ENCODE results near the gene ELSPBP1. TPM values are rescaled to one million over a fixed set of nuclear protein-coding genes. Genes with fewer than 3 reads are reported as not detected.

ELSPBP1 gene
- total RNA-seq, 1 experiment from 2014 or later, result not detected

GRCh38 chr19:48060381-48060780 is 65.9 kb downstream of the ELSPBP1 start (continued):
- TF ChIP-seq ZNF317 (CRISPR knock-in tag; IDR thresholded peaks at IDR 0.05; ENCODE audit: borderline replicate concordance, low read depth), result no peak
- TF ChIP-seq JAZF1 (CRISPR knock-in tag; IDR thresholded peaks at IDR 0.05), result no peak
- no peak for TF ChIP-seq ELF4 (CRISPR knock-in tag; IDR thresholded peaks at IDR 0.05; ENCODE audit: low read depth)
- TF ChIP-seq, protein P1, sequence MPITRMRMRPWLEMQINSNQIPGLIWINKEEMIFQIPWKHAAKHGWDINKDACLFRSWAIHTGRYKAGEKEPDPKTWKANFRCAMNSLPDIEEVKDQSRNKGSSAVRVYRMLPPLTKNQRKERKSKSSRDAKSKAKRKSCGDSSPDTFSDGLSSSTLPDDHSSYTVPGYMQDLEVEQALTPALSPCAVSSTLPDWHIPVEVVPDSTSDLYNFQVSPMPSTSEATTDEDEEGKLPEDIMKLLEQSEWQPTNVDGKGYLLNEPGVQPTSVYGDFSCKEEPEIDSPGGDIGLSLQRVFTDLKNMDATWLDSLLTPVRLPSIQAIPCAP (CRISPR knock-in tag; IDR thresholded peaks at IDR 0.05), result no peak
- TF ChIP-seq TEAD4 (CRISPR knock-in tag; IDR thresholded peaks at IDR 0.05), result no peak
- TF ChIP-seq, protein P2, sequence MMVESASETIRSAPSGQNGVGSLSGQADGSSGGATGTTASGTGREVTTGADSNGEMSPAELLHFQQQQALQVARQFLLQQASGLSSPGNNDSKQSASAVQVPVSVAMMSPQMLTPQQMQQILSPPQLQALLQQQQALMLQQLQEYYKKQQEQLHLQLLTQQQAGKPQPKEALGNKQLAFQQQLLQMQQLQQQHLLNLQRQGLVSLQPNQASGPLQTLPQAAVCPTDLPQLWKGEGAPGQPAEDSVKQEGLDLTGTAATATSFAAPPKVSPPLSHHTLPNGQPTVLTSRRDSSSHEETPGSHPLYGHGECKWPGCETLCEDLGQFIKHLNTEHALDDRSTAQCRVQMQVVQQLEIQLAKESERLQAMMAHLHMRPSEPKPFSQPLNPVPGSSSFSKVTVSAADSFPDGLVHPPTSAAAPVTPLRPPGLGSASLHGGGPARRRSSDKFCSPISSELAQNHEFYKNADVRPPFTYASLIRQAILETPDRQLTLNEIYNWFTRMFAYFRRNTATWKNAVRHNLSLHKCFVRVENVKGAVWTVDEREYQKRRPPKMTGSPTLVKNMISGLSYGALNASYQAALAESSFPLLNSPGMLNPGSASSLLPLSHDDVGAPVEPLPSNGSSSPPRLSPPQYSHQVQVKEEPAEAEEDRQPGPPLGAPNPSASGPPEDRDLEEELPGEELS (CRISPR knock-in tag; IDR thresholded peaks at IDR 0.05), result no peak
- TF ChIP-seq GABPB1 (CRISPR knock-in tag; IDR thresholded peaks at IDR 0.05), result no peak
- no peak for TF ChIP-seq ARID4B (CRISPR knock-in tag; IDR thresholded peaks at IDR 0.05; ENCODE audit: borderline replicate concordance)
- no peak for TF ChIP-seq ZNF512 (CRISPR knock-in tag; IDR thresholded peaks at IDR 0.05; ENCODE audit: borderline replicate concordance)

GRCh38 chr19:48061401-48062344 is 67.2 kb downstream of the ELSPBP1 start:
- Mint-ChIP-seq H3K4me1 (peaks cover 35% of the 10 kb centered on the region), H3K4me3 (peak overlapping the region; percentile 46), H3K36me3 (peaks cover 7% of the 10 kb centered on the region; the same call in 1 of the 2 replicates), H3K27me3 (ENCODE audit: low read depth) (peaks cover 4% of the 10 kb centered on the region; the same call in 1 of the 2 replicates), H3K9me3 (peaks cover 7% of the 10 kb centered on the region), H3K27ac (peak overlapping the region; percentile 79)
- ChIA-PET CTCF (interaction anchor here (0.6 to 1.8 kb wide), 11 partner anchors 8 to 272 kb away, joined by 3 to 12 read pairs (median 3); partner anchors contain the start of gene PLA2G4C), POLR2A (no interaction called here)
- ATAC-seq, result peak; percentile 54
- peak; percentile 41 for DNase-seq (ENCODE audit: low spot score)
- TF ChIP-seq, protein P3, sequence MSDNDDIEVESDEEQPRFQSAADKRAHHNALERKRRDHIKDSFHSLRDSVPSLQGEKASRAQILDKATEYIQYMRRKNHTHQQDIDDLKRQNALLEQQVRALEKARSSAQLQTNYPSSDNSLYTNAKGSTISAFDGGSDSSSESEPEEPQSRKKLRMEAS (CRISPR knock-in tag; IDR thresholded peaks at IDR 0.05), result peak; percentile 72
- TF ChIP-seq, protein P4, sequence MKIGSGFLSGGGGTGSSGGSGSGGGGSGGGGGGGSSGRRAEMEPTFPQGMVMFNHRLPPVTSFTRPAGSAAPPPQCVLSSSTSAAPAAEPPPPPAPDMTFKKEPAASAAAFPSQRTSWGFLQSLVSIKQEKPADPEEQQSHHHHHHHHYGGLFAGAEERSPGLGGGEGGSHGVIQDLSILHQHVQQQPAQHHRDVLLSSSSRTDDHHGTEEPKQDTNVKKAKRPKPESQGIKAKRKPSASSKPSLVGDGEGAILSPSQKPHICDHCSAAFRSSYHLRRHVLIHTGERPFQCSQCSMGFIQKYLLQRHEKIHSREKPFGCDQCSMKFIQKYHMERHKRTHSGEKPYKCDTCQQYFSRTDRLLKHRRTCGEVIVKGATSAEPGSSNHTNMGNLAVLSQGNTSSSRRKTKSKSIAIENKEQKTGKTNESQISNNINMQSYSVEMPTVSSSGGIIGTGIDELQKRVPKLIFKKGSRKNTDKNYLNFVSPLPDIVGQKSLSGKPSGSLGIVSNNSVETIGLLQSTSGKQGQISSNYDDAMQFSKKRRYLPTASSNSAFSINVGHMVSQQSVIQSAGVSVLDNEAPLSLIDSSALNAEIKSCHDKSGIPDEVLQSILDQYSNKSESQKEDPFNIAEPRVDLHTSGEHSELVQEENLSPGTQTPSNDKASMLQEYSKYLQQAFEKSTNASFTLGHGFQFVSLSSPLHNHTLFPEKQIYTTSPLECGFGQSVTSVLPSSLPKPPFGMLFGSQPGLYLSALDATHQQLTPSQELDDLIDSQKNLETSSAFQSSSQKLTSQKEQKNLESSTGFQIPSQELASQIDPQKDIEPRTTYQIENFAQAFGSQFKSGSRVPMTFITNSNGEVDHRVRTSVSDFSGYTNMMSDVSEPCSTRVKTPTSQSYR (CRISPR knock-in tag; IDR thresholded peaks at IDR 0.05), result peak; percentile 63; the same call in 1 of the 2 replicates
- TF ChIP-seq SP1 (CRISPR knock-in tag; conservative IDR thresholded peaks at IDR 0.05) (peak; percentile 45; the same call in 1 of the 2 replicates), CBFB (CRISPR knock-in tag; IDR thresholded peaks at IDR 0.05; ENCODE audit: low read depth) (0 out of 2 replicates have a peak, but pooled peaks have one; percentile 44), SMAD4 (CRISPR knock-in tag; IDR thresholded peaks at IDR 0.05) (0 out of 2 replicates have a peak, but pooled peaks have one; percentile 9), FOXJ3 (CRISPR knock-in tag; IDR thresholded peaks at IDR 0.05; ENCODE audit: borderline replicate concordance) (no peak), OVOL2 (CRISPR knock-in tag; IDR thresholded peaks at IDR 0.05; ENCODE audit: borderline replicate concordance) (no peak), FOXP1 (CRISPR knock-in tag; IDR thresholded peaks at IDR 0.05; ENCODE audit: borderline replicate concordance) (peak; percentile 47; the same call in 1 of the 2 replicates), ETV6 (CRISPR knock-in tag; IDR thresholded peaks at IDR 0.05) (peak; percentile 79; the same call in 1 of the 2 replicates), FOXK1 (CRISPR knock-in tag; IDR thresholded peaks at IDR 0.05) (peak; percentile 37; the same call in 1 of the 2 replicates), TP53 (CRISPR knock-in tag; IDR thresholded peaks at IDR 0.05) (peak; percentile 58; the same call in 1 of the 2 replicates)
- TF ChIP-seq, protein P5, sequence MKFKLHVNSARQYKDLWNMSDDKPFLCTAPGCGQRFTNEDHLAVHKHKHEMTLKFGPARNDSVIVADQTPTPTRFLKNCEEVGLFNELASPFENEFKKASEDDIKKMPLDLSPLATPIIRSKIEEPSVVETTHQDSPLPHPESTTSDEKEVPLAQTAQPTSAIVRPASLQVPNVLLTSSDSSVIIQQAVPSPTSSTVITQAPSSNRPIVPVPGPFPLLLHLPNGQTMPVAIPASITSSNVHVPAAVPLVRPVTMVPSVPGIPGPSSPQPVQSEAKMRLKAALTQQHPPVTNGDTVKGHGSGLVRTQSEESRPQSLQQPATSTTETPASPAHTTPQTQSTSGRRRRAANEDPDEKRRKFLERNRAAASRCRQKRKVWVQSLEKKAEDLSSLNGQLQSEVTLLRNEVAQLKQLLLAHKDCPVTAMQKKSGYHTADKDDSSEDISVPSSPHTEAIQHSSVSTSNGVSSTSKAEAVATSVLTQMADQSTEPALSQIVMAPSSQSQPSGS (CRISPR knock-in tag; IDR thresholded peaks at IDR 0.05; ENCODE audit: borderline replicate concordance, low read depth), result no peak

Measured in WTC11 (cell line).